ENCODE measurements around the gene XBP1. TPM values are rescaled to one million over a fixed set of nuclear protein-coding genes. Genes with fewer than 3 reads are reported as not detected.

Gene XBP1
- total RNA-seq, 4 donors from 2014 or later = 87.5 to 185 (median 90.4) TPM

DNA sequence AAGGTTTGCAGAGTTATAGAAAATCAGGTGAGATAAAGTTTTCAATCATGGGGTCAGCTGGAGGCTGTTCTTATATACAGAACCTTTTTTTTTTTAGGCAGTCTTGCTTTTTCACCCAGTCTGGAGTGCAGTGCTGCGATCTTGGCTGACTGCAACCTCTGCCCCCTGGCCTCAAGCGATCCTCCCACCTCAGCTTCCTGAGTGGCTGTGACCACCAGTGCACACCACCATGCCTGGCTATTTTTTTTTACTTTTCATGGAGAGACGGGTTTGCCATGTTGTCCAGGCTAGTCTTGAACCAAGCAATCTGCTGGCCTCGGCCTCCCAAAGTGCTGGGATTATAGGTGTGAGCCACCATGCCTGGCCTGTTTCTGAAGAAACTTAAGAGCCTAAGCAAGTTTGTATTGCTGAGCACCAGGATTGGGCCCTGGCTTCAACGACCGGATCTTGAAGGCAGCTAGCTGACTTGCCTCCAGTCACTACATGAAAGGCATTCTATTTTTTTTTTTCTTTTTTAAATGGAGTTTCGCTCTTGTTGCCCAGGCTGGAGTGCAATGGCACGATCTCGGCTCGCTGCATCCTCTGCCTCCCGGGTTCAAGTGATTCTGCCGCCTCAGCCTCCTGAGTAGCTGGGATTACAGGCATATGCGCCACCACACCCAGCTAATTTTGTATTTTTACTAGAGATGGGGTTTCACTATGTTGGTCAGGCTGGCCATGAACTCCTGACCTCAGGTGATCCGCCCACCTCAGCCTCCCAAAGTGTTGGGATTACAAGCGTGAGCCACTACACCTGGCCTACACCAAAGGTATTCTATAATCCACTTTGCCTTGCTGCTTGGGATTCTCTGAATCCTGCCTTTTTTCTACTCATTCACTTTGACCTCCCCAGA is 7.6 kb downstream of the XBP1 start:
- no peak for TF ChIP-seq CTCF (IDR thresholded peaks at IDR 0.05; ENCODE audit: low read depth)

DNA sequence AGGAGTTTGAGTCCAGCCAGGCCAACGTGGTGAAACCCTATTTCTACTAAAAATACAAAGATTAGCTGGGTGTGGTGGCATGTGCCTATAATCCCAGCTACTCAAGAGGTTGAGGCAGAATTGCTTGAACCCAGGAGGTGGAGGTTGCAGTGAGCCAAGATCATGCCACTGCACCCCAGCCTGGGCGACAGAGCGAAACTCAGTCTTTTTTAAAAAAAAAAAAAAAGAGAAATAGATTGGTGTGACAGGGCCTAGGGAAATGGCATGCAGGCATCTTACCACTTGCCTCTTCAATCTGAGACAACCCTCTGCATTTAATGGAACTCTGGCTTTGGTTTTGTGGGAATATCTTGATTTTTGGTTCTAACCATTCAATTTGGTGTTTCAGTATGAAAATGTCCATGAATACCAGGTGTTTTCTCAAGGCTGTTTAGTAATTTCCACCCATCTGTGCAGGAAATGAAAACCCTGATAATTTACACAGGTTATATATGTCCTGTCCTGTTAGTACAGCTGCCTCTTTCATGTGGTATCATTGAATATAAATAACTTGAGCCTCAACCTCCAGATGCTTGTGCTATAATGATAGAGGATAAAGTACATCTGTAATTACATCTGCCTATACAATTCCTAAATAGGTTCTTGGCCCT is 8.4 kb downstream of the XBP1 start:
- TF ChIP-seq CTCF (IDR thresholded peaks at IDR 0.05; ENCODE audit: low read depth) = no peak

DNA sequence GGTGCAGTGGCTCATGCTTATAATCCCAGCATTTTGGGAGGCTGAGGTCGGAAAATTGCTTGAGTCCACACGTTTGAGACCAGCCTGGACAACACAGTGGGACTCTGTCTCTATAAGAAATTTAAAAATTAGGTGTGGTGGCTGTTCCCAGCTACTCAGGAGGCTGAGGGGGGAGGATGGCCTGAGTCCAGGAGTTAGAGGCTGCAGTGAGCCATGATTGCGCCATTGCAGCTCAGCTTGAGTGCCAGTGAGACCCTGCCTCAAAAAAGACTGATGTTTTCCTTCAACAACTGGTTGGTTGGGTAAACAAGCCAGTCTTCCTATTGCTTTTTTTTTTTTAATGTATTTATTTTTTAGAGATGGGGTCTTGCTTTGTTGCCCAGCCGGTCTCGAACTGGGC is 9.2 kb downstream of the XBP1 start:
- TF ChIP-seq CTCF (IDR thresholded peaks at IDR 0.05; ENCODE audit: low read depth) = no peak

GRCh38 chr22:28788601-28789000 is 11.8 kb downstream of the XBP1 start:
- TF ChIP-seq CTCF (IDR thresholded peaks at IDR 0.05; ENCODE audit: low read depth) = no peak

DNA sequence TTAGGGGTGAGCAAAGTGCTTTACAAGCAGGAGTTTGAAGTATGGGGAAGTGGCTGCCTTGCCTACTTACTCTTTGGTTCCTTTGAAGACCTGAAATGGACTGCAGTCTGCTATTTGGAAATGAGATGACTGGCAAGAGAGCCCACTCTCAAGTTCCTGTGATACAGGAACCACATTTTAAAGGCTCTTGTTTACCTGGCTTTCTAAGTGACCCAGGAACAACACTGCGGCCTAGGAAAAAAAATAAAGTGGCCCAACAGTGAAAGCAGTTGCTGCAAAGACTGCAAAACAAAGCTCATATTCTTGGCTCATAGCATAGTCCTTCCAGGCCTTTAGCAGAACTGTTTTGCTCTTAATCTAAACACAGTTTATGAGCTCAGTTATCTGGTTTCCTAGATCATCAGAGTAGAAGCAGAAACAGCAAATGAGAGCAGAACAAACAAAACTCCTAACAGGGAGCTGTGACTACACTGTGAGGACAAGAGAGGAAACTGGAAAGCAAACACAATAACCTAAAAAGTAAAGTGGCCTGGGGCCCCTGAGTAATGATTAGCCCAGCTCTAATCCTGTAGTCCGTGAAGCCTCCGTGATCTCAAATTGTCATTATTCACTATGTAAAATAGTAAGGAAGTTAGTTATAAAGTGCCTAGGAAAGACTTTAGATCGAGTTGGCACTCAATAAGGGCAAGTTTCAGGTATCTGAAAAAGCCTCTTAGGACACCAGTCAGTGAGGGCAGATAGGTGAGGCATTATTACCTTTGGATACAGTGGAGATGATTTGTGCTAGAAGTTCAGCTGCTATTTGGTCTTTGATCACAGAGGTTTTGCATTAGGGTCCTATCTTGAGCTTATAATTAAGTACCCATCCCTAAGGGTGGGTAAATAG is 16.3 kb downstream of the XBP1 start:
- no peak for TF ChIP-seq CTCF (IDR thresholded peaks at IDR 0.05; ENCODE audit: low read depth)

DNA sequence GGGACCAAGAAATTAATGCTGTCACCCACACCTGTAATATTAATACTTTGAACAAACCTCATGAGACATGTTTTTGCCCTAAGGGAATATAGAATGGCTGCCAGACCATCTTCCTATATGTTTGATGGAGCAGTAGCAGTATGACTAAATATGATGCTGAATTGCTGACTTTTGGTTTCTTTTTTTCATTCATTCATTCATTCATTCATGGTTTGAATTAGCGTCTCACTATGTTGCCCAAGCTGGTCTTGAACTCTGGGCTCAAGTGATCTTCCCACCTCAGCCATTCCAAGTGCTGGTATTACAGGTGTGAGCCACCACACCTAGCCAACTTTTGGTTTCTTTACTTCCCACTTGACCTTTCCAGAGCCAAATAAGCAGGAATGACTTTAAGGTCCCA is 20.1 kb downstream of the XBP1 start:
- TF ChIP-seq CTCF (IDR thresholded peaks at IDR 0.05; ENCODE audit: low read depth) = no peak

Measured in subcutaneous adipose tissue (tissue), 4 donors.